HG03432 (cell line): Measurements from ENCODE around the gene TCP1.
"Not testable (repeated sequence)": the region's sequence is repeated elsewhere in the genome, so short reads cannot be mapped to it uniquely, and the experiment has no call there.

Source experiments
- ATAC-seq: cut with Tn5 transposase; IDR thresholded peaks from one replicate; pipeline ENCODE4 v1.9.1; 2021; ENCODE audit warnings: mild to moderate bottlenecking, moderate library complexity; ENCODE audit not compliant: unreplicated experiment

The TCP1 gene

DNA sequence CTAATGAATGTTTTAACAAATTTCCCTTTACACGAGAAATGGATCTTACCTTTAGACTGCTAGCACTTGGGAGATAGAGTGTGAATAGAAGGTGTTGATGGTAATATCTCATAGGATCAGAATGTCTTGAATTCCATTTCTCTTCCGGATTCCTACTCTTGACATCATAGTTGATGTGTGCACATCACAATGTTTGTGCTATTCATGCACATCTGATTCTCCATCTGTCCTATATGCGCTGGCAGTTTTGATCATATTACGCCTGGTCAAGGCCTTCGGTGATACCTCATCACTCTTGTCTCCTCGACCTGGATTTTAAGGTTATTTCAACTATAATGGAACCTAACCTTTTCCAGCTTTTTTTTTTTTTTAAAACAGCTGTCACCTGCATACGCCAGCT lies 44.3 kb downstream of the TCP1 start:
- no peak for ATAC-seq

DNA sequence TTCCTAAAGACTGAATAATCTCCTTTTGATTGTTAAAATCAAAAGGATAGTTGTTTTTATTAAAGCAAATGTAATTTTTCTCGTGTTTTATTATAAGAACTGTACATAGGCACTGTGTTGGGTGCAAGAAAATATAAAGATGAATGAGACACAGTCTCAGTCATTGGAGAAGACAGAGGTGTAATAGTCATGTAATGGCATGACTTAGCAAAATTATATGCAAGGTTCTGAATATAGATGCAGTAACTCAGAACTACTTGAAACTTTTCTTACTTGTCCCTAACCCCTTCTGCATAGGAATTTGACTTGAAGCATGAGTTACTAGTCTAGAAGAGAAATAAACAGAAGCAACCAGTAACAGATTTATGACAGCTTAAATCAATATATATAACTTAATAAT lies 47.2 kb downstream of the TCP1 start:
- ATAC-seq, result no peak

DNA sequence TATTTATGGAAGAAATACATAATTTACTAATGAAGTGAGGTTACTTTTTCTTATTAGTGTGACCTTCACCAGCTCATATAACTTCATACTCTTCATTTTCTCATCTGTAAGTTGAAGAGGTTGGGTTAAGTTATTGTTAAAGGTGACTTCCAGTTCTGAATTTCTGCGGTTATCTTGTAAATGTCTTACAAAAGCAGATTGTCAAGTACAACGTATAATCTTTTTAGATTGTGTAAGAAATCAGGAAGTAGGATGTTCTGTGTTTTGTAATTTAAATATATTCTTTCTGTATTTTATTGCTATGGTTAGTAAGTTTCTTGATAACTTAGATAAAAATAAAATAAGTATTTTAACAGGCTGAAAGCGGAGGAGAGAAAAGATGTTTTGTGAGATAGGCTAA lies 50.1 kb downstream of the TCP1 start:
- ATAC-seq, result no peak

DNA sequence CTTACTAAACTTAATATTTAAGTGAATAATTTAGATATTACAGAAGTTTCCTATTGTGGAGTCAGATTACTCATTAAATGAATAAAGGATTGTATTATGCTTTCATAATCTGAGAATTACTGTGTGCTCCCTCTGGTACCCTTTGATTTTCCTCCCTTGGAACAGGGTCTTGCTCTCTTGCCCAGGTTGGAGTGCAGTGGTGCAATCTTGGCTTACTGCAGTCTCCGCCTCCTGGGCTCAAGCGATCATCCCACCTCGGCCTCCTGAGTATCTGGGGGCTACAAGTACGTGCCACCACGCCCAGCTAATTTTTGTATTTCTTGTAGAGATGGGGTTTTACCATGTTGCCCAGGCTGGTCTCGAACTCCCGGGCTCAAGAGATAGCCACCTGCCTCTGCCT lies 52.5 kb downstream of the TCP1 start:
- no peak for ATAC-seq

DNA sequence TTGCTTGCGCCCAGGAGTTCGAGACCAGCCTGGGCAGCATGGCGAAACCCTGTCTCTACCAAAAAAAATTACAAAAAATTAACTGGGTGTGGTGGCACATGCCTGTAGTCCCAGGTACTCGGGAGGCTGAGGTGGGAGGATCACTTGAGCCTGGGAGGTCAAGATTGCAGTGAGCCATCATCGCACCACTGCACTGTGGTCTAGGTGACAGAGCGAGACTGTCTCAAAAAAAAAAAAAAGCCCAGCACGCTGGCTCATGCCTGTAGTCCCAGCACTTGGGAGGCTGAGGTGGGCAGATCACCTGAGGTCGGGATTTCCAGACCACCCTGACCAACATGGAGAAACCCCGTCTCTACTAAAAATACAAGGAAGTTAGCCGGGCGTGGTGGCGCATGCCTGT lies 56.0 kb downstream of the TCP1 start:
- ATAC-seq, result not testable (repeated sequence)

GRCh38 chr6:159732550-159732949 lies 56.9 kb downstream of the TCP1 start:
- not testable (repeated sequence) for ATAC-seq

DNA sequence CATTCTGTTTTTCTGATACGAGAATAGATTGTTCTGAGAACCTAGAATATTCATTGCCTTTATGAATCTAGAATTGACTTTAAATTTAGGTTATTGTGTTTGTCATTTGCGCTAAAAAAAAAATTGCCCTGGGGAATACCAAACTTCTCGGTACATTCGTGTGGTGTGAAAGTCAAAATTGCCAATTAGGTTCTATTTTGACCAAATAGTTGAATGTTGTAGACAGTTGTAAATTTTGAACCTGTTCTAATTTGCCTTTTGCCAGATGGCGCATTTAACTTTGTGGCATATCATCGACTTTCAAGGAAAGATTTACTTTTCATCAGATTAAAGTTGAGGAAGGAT lies 59.1 kb downstream of the TCP1 start:
- ATAC-seq, result no peak

- ATAC-seq, result no peak
These were observed 59.6 kb downstream of the TCP1 start for GRCh38 chr6:159729598-159730331.

DNA sequence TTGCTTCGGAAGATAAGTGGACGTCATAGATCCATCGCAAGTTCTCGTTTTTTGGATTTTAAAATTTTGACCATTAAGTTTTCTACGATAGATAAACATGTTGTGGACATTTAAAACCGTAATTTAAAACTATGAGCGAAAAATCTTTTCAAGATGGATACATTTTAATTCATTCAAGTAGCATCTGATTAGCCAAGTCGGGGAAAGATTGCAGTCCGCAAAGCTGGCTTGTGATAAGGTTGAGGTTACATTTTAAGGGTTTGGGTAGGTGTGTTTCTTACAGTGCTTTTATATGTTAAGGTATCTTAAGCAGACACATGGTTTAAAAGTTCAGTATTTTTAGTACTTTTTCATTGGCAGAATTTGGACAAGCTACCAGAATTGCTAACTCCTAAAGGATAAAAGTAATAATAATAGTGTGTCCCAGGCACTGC lies 60.9 kb downstream of the TCP1 start:
- no peak for ATAC-seq
